Stimulated activated CD8-positive, alpha-beta memory T cell treated with anti-CD3 and anti-CD28 coated beads, Interleukin-12 subunit alpha, Interleukin-12 subunit beta, amount 100 ng/mL, for 24 hours (primary cell): ENCODE measurements around the gene ATG9A.

Experiments
- DNase-seq: peaks from one replicate; pipeline ENCODE4 v3.0.0-alpha.2; 2020; ENCODE audit errors: extremely low read depth

The ATG9A gene

GRCh38 chr2:219176818-219177551 is 52.5 kb downstream of the ATG9A start, which contains the start of gene CNPPD1:
TSS of gene CNPPD1 (minus strand) at chr2:219176925. CDS start at chr2:219176828, 97 bp downstream.
- DNase-seq: peak; percentile 71

DNA sequence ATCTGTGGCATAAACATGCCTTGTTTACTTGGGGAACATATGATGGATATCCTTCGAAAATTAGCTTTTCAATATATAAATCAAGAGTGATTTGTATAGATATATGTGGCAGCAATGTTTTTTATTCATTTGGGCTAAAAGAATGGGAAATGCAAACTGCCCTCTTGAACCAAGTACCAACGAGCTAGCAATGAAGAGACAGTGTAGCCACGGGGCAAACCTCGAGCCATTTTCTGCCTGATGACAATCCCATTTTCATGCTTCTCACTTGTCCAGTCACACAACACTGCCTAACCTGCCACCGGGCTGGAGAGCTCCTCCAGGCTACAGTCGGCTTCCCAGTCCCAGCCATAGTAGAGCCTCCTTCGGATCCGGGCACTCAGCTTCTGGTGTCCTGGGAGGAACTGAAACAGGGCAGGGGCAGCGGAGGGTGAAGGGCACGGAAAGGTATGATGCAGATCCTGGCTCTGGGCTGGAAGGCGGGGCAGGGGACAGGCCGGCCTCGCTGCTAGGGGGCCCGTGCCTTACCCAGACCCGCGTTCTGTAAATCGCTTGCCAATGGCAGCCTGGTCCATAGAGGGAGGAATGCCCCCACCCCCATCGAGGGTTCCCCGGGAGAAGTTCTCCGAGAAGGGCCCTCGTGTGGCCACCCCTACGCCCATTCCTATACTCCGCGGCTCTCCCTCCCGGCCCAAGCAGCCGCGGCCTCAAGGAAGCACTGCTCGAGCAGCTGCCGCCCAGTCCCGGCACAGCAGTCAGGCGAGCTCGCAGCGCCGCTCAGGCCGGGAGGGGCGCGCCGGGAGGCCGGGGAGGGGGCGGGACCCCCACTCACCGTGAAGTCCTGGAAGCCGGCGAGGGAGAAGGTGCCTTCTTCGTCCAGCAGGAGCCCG is 53.3 kb downstream of the ATG9A start:
- no peak for DNase-seq

DNA sequence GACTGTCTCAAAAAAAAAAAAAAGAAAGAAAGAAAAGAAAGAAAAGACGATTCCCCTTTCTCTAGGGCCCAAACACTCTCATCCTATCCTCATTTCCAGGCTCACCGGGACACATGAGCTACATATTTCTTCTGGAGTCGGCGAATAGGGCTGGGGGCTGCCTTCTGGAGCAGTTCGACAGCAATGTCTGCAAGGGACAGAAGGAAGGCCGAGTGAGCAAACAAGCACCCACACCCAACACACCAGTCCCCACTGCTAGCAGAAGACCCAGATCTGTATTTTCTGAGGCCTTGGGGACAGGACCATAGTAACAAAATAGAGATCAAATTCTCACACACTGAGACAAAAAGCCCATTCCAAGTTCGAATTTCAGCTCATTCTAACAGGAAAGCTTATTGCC is 54.0 kb downstream of the ATG9A start:
- no peak for DNase-seq

DNA sequence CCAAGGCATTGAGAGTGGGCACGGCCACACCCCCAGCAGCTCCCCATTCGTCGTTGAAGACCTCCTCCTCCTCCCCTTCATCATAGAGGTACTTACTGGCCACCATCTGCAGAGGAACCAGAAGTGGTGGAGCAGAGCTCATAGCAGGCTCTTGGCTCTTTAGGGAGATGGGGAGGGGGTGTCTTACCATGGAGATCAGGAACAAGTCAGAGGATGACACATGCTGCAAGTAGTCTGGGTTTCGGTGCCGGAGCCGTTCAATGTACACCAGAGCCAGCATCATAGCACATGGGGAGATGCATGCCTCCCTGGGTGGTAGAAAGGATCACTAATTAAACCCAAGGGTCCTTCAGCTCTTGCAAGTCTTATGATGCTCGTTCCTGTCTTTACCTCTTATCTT is 54.6 kb downstream of the ATG9A start:
- DNase-seq: no peak

- DNase-seq: no peak
Observed at GRCh38 chr2:219174146-219174545, 55.3 kb downstream of the ATG9A start.

- DNase-seq: no peak
Observed at GRCh38 chr2:219173176-219173575, 56.3 kb downstream of the ATG9A start.

DNA sequence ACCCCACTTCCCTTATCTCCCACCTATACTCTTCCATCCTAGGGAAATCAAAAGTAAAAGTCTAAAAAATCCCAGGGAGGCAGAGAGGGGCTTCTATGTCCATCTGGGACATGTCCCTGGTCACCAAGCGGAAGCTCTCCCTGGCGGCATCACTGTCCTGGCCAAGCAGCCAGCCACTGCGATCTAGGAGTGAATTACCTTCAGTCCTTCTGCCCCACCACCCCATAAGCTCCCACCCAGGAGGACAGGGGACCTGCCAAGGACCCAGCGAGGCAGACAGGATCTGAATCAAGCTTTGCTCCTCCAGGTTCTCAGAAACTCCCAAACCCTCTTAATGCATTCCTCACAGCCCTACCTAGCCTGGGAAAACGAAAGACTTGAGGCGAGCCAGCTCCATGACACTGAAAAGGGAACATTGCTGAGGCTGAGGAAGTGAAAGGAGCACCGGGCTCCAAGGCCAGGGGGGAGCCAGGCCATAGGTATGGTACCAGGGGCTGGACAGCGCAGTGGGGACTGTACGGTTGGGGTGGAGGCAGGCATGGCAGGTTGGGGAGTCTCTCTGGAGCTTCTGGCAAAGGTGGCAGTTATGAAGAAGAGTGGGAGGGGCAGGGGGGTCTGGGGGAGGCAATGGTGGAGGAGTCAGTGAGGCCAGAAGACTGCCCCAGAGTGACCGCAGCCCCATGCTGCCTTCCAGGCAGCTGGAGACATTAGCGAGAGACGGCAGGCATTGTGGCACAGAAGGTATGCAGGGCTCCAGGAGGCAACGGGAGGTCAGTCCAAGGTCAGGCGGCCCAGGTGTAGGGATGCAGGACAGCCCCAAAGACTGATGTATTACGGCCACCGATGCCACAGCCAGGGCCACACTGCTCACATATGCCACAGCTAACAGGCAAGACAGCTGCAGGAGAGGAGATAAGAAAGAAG is 56.9 kb downstream of the ATG9A start:
- DNase-seq: no peak

DNA sequence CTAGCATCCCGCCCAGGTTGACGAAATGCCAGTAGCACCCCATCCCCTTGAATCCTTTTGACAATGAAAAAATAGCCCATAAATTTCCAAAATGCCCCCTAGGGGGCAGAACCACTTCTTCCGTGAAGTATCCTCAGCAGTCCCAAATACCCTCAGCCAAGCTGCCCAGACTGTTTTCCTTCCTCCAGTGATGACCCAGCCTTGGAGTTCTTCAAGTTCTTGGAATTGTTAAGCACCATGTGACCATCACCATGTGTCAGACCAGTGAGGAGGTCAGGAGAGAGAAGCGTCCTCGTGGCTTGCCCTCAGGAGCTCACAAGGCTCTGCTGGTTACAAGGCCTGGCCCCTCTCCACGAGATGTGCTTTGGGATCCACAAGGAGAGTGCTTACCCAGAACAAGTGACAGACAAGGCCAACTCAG is 58.2 kb downstream of the ATG9A start:
- DNase-seq: no peak

GRCh38 chr2:219169930-219170654 is 59.3 kb downstream of the ATG9A start, which contains the start of gene SLC23A3:
TSS of gene SLC23A3 (minus strand) at chr2:219170029. CDS start at chr2:219169984, 45 bp downstream.
- DNase-seq: no peak
